AG08395 (cell line): ENCODE results near the gene ASAP2.

Source experiments
- DNase-seq: peaks from one replicate; pipeline ENCODE4 v3.0.0; 2012; ENCODE audit warnings: mixed read lengths, low spot score

The ASAP2 gene

GRCh38 chr2:9424447-9425164 lies 218.0 kb downstream of the ASAP2 start:
- no peak for DNase-seq

- no peak for DNase-seq
Observed at GRCh38 chr2:9428965-9429577, 222.5 kb downstream of the ASAP2 start.

DNA sequence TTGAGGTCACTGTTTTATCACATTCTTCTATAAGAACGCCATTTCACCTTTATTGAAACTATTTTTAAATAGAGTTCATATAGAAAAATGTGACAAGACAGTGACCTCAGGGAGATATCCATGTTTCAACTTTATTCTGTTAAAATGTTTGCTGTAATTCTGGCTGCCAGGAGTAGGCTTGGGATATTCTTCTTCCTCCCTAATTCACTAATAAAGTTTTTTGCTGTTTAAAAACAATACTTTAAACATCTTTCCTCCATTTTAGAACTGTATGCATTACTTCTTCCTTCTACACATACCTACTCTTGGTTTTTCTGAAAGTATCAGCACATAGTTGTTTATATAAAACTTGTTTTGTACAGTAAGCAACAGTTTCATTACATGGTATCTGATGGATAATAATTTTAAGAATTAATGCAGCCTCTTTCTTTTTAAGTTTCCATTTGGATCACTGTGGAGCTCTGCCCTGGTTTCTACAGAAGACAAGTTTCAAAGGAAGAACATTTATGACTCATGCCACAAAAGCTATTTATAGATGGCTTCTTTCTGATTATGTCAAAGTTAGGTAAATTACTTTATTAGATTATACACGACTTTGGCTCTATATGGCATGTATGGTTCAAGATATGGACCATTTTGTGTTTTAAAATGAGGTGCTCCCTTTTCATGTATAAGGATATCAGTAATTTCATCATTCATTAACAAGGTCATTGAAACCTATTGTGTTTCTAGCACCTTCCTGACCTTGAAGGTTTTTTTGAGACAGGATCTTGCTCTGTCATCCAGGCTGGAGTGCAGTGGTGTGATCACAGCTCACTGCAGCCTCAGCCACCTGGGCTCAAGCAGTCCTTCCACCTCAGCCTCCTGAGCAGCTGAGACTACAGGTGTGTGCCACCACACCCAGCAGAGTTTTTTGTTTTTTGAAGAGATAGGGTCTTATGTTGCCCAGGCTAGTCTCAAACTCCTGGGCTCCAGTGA lies 224.0 kb downstream of the ASAP2 start:
- DNase-seq: peak; percentile 17

- no peak for DNase-seq
Observed at GRCh38 chr2:9434489-9434888, 227.9 kb downstream of the ASAP2 start.

- DNase-seq: no peak
Observed at GRCh38 chr2:9439536-9439935, 232.9 kb downstream of the ASAP2 start.

DNA sequence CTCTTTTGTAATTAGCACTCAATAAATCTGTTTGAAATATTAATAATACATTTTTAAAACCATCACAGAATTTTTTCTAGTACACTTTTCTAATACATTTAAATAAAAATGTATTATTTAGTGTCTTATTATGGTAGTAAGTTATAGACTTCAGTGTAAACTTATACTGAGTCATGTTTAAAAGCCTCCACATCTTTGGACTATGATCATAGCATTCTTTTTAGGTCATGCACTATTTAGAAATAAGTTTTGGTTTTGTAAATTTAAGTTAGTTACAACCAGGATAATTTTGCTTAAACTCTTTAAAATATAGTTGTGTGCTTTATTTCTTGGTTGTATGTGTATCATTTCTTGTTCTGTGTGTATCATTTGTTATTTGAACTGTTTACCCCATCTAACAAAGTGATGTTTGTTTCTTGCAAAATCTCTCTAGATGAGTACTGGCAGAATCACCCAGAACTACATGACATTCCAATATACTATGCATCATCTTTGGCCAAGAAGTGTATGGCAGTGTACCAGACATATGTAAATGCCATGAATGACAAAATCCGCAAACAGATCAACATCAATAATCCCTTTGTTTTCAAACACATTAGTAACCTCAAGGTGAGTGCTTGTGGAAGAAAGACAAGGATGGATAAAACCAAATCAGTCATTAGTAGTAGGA lies 233.6 kb downstream of the ASAP2 start:
- DNase-seq: peak; percentile 44

- DNase-seq: no peak
Observed at GRCh38 chr2:9441556-9441955, 234.9 kb downstream of the ASAP2 start.

- no peak for DNase-seq
Observed at GRCh38 chr2:9443526-9443925, 236.9 kb downstream of the ASAP2 start.

DNA sequence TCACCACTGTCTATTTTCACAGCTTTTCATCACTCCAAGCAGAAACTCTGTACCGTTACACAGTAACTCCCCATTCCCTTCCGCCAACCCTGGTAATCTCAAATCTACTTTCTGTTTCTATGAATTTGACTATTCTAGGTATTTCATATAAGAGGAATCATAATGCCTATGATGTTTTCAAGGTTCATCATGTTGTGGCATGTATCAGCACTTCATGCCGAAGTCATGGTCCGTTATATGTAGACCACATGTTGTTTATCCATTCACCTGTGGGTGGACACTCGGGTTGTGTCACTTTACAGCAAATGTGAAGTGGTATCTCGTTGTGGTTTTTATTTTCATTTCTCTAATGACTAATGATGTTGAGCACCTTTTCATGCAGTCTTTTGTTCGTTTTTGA lies 238.5 kb downstream of the ASAP2 start:
- DNase-seq: no peak

DNA sequence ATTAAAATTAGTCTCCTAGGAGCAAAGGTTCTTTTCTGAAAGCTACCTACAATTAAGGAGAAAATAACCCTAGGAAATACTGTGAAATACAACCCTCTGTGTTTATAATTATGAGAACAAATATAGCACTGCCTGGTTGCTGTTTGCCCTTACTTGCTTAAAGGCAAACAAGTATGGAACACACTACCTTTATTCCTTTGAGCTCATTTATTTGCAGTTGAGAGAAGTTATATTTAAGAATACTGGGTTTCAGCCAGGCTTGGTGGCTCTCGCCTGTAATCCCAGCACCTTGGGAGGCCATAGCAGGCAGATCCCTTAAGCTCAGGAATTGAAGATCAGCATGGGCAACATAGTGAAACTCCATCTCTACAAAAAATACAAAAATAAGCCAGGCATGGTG lies 244.6 kb downstream of the ASAP2 start:
- no peak for DNase-seq
